Muscle layer of colon (tissue), 2 donors: ENCODE data around the gene HNRNPF.
"Not testable (repeated sequence)": the region's sequence is repeated elsewhere in the genome, so short reads cannot be mapped to it uniquely, and the experiment has no call there.

Source experiments
- H3K27ac ChIP-seq: one replicate; pipeline ENCODE4 v1.7.0; 2013; ENCODE audit warnings: low read depth, mild to moderate bottlenecking, low read length, moderate library complexity
- H3K27me3 ChIP-seq, 2 donors: one replicate each; pipeline ENCODE4 v1.7.0; 2013; ENCODE audit warnings: low read length in 2 of 2, mild to moderate bottlenecking in 2 of 2; ENCODE audit not compliant: insufficient read depth in 2 of 2, control insufficient read depth in 1 of 2
- H3K36me3 ChIP-seq: one replicate; pipeline ENCODE4 v1.7.0; 2013; ENCODE audit warnings: mild to moderate bottlenecking, low read length; ENCODE audit not compliant: insufficient read depth
- H3K4me1 ChIP-seq: one replicate; pipeline ENCODE4 v1.7.0; 2013; ENCODE audit warnings: mild to moderate bottlenecking, low read length; ENCODE audit not compliant: insufficient read depth
- H3K4me3 ChIP-seq, 2 donors: one replicate each; pipeline ENCODE4 v1.7.0; 2013; ENCODE audit warnings: low read length in 2 of 2, low read depth in 1 of 2, mild to moderate bottlenecking in 1 of 2, moderate library complexity in 1 of 2
- H3K9ac ChIP-seq: one replicate; pipeline ENCODE4 v1.7.0; 2013; ENCODE audit warnings: low read length
- H3K9me3 ChIP-seq: one replicate; pipeline ENCODE4 v1.7.0; 2013; ENCODE audit warnings: mild to moderate bottlenecking, low read length
- donor health status: abdominal sarcoma.
- donor health status: Adenocarcinoma of cecum.

HNRNPF gene

DNA sequence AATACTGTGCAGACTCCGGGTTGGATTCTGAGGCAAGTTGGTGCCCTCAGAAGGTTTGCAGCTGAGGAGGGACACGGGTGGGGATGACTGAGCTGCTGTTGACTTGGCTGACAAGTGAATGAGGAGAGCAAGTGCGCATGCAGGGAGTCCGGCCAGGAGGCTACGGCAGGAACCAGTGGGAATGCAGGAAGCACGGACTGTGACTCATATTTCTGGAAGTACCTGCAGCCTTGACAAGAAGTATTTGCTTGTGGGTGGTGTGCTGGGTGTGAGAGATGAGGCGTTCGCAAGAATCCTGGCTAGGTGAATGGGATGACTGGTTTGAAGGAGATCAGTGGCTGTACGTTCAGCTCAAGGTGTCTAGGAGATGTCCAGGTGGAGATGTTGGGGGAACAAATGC, 68.4 kb downstream of the HNRNPF start:
- Histone ChIP-seq H3K27me3 (peaks cover 0 to 4% of the 10 kb centered on the region in 2 donors), H3K9me3 (no peaks in the 10 kb centered on the region), H3K27ac (no peak overlapping the region), H3K4me3 (no peak overlapping the region), H3K36me3 (no peaks in the 10 kb centered on the region), H3K9ac (no peak overlapping the region), H3K4me1 (no peaks in the 10 kb centered on the region)

DNA sequence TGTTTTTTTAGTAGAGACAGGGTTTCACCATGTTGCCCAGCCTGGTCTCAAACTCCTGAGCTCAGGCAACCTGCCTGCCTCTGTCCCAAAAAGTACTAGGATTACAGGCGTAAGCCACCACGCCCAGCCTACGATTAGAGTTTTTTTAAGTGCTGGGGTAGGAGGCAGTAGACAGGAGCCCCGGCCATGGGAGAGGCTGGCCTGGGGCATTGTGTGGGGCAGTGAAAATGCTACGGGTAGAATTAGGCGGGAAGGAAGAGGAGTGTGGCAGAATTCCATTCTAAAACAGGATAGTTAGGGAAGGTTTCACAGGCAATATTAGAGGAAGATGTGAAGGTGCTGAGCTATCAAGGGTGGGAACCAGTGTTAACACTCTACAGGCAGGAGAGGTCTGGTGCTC, 68.9 kb downstream of the HNRNPF start:
- Histone ChIP-seq H3K27me3 (peaks cover 0 to 4% of the 10 kb centered on the region in 2 donors), H3K9ac (no peak overlapping the region), H3K4me1 (no peaks in the 10 kb centered on the region), H3K9me3 (no peaks in the 10 kb centered on the region), H3K4me3 (no peak overlapping the region), H3K36me3 (no peaks in the 10 kb centered on the region), H3K27ac (no peak overlapping the region)

DNA sequence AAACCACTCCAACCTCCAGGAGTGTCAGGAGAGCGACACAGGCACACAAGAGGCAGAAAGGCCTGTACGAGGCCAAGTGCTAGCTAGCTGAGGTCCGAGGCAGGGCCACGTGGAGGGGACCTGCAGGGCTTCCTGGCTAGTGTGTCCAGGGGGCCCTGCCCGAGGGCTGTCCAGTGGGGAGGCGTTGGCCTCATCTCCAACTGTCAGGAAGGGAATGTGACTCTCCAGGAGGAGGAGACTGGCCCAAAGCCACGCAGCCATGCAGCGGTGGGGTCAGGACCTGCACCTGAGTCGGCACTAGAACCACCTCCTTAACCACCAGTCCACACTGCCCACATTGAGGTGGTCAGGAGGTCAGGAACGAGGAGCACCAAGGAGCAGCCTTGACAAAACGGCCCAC, 69.8 kb downstream of the HNRNPF start:
- Histone ChIP-seq H3K27me3 (peaks cover 0 to 4% of the 10 kb centered on the region in 2 donors), H3K27ac (no peak overlapping the region), H3K9me3 (no peaks in the 10 kb centered on the region), H3K9ac (no peak overlapping the region), H3K36me3 (no peaks in the 10 kb centered on the region), H3K4me3 (no peak overlapping the region), H3K4me1 (no peaks in the 10 kb centered on the region)

DNA sequence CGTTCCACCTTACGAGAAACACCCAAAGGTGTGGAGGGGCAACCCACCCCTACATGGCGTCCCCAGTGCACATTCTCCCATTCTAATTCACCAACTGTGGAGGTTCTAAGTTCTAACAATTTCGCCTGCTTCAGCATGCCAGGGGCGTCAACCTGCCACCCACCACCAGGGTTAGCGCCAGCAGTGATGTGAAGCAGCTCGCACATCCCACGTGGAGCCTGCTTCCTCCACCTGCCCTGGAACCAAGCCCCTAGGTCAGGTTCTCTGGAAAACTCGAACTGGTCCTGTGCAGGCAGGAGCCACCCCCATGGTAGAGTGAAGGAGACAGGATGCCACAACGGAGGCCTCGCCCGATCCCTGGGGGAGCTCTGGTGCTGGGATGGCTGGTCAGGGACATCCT, 70.9 kb downstream of the HNRNPF start:
- no peaks in the 10 kb centered on the region for H3K9me3 ChIP-seq
- no peak overlapping the region for H3K9ac ChIP-seq
- no peak overlapping the region for H3K4me3 ChIP-seq
- no peaks in the 10 kb centered on the region for H3K36me3 ChIP-seq
- no peak overlapping the region for H3K27ac ChIP-seq
- H3K27me3 ChIP-seq: peaks cover 0 to 4% of the 10 kb centered on the region in 2 donors
- H3K4me1 ChIP-seq: no peaks in the 10 kb centered on the region

DNA sequence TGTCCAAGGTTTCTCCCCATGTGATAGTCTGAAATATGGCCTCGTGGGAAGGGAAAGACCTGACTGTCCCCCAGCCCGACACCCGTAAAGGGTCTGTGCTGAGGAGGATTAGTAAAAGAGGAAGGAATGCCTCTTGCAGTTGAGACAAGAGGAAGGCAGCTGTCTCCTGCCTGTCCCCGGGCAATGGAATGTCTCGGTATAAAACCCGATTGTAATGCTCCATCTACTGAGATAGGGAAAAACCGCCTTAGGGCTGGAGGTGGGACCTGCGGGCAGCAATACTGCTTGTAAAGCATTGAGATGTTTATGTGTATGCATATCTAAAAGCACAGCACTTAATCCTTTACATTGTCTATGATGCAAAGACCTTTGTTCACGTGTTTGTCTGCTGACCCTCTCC, 71.5 kb downstream of the HNRNPF start:
- H3K36me3 ChIP-seq, H3K4me3 ChIP-seq, H3K4me1 ChIP-seq, H3K27ac ChIP-seq, H3K9ac ChIP-seq, H3K27me3 ChIP-seq, H3K9me3 ChIP-seq: not testable (repeated sequence)

DNA sequence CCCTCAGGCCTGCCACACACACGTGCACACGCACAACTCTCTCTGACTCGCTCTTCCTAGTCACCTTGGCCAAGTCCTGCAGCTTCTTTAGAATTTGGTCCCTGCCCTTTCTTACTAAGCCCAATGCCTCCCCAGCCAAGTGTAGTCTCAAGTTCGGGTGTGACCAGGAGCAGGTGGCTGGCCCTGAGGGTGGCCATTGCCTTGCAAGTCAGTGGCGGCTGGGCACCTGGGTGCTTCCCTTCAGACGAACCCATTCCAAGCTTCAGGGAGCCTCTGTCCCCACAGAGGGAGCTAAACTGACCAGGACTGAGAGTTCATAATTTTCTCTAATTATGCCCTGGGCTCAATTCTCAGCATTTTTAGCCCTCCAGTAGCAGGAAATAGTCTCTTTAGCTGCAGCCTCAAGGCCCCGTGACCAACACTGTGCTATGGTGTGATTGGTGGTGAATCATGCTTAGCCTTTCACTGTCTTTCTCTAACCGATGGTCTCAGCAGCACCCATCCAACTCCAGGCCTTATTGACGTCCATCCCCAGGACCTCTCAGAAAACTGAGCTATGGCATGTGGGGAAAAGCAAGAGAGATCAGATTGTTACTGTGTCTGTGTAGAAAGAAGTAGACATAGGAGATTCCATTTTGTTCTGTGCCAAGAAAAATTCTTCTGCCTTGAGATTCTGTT, 72.2 kb downstream of the HNRNPF start:
- H3K27me3 ChIP-seq: peaks cover 0 to 4% of the 10 kb centered on the region in 2 donors
- no peak overlapping the region for H3K4me3 ChIP-seq
- no peaks in the 10 kb centered on the region for H3K36me3 ChIP-seq
- H3K9ac ChIP-seq: no peak overlapping the region
- H3K9me3 ChIP-seq: no peaks in the 10 kb centered on the region
- no peaks in the 10 kb centered on the region for H3K4me1 ChIP-seq
- no peak overlapping the region for H3K27ac ChIP-seq

DNA sequence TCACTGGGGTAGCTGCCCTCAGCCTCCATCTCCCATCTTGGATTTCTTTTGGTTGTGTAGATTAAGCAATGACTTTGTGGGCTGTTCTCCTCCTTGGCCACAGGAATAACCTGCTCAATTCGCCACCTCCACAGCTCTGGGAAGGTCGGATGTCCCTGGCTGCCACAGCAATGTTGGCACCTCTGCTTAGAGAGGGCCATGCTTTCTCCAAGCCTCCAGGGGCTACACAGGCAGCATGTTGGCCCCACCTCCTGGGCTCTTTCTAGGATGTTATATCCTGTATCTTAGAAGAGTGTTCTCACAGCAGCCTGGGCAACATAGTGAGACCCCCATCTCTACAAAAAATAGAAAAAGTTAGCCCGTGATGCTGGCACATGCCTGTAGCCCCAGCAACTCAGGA, 72.9 kb downstream of the HNRNPF start:
- Histone ChIP-seq H3K9me3 (no peaks in the 10 kb centered on the region), H3K9ac (no peak overlapping the region), H3K4me3 (no peak overlapping the region), H3K4me1 (no peaks in the 10 kb centered on the region), H3K27me3 (peaks cover 0 to 4% of the 10 kb centered on the region in 2 donors), H3K36me3 (no peaks in the 10 kb centered on the region), H3K27ac (no peak overlapping the region)
